Lung (tissue), 12 donors: ENCODE data around the gene OXT. TPM values are rescaled to one million over a fixed set of nuclear protein-coding genes. Genes with fewer than 3 reads are reported as not detected.

Source experiments
- ATAC-seq: fragments of 200-7000 bp; cut with Tn5 transposase; one replicate; pipeline ENCODE4 v1.9.1; 2020; ENCODE audit warnings: moderate number of reproducible peaks; ENCODE audit not compliant: insufficient read depth, low FRiP score
- DNase-seq, 3 donors: peaks; one replicate each; pipeline ENCODE4 v3.0.0-alpha.2; 2013 to 2017
- H3K27ac ChIP-seq, 2 donors: one replicate each; pipeline ENCODE4 v1.5.1; 2013; ENCODE audit warnings: mild to moderate bottlenecking in 2 of 2, moderate library complexity in 2 of 2, control low read depth in 1 of 2, inconsistent platforms in 1 of 2, low read depth in 1 of 2, low read length in 1 of 2
- H3K27me3 ChIP-seq, 3 donors: one replicate each; pipeline ENCODE4 v1.5.1; 2013; ENCODE audit warnings: low read length in 2 of 3; ENCODE audit not compliant: control insufficient read depth in 3 of 3, insufficient read depth in 3 of 3
- H3K36me3 ChIP-seq, 4 donors: one replicate each; pipeline ENCODE4 v1.5.1; 2013; ENCODE audit warnings: low read length in 4 of 4, mild to moderate bottlenecking in 1 of 4, moderate library complexity in 1 of 4; ENCODE audit not compliant: control insufficient read depth in 4 of 4, insufficient read depth in 4 of 4
- H3K4me1 ChIP-seq, 5 donors: one replicate each; pipeline ENCODE4 v1.5.1; 2013; ENCODE audit warnings: low read length in 5 of 5, mild to moderate bottlenecking in 2 of 5, moderate library complexity in 1 of 5; ENCODE audit not compliant: control insufficient read depth in 5 of 5, insufficient read depth in 5 of 5
- H3K4me3 ChIP-seq: one replicate; pipeline ENCODE4 v1.5.1; 2013; ENCODE audit warnings: mild to moderate bottlenecking, control low read depth, moderate library complexity
- H3K9ac ChIP-seq, 2 donors: one replicate each; pipeline ENCODE4 v1.5.1; 2013; ENCODE audit warnings: low read length in 2 of 2, control low read depth in 1 of 2; ENCODE audit not compliant: insufficient read depth in 1 of 2
- H3K9me3 ChIP-seq, 4 donors: one replicate each; pipeline ENCODE4 v1.5.1; 2013; ENCODE audit warnings: low read length in 3 of 4, mild to moderate bottlenecking in 1 of 4, moderate library complexity in 1 of 4; ENCODE audit not compliant: control insufficient read depth in 4 of 4, insufficient read depth in 3 of 4
- CTCF ChIP-seq: IDR thresholded peaks from 2 replicates; pipeline ENCODE4 v1.5.1; 2012; ENCODE audit warnings: mild to moderate bottlenecking; ENCODE audit errors: control extremely low read depth, extremely low read depth
- WGBS, 2 donors: extraction: QIAGEN DNeasy Blood & Tissue Kit; methylation state at CpG; one replicate each; pipeline ENCODE4 v1.1.7; 2013; 5-methylcytosine and 5-hydroxymethylcytosine counted together
- polyA plus RNA-seq, 2 donors: library from polyadenylated mRNA; stranded (reverse); fragments of 200-250 nt; gene quantifications; one replicate each; pipeline ENCODE4 v1.2.1, GENCODE V29; 2013
- total RNA-seq, 2 donors: library from RNA; depleted of rRNA in 1 of 2; stranded (reverse); fragments of >200 nt in 1 of 2; gene quantifications; one replicate each; pipeline ENCODE4 v1.2.1, GENCODE V29; 2014 to 2021
- donor health status: control.
- donor health status: control.
- donor health status: Bipolar disorder and iron deficiency.
- donor health status: healthy.
- donor health status: DM: yes; HTN: yes; CAD: no.

The OXT gene
- total and polyA plus RNA-seq, 4 donors: not detected

- WGBS, 2 donors: 84 to 87% methylated on average over 5 of the region's 5 CpGs
- TF ChIP-seq CTCF: no peak
- Histone ChIP-seq H3K4me1 (peaks cover 0 to 30% (median 13%) of the 10 kb centered on the region in 5 donors), H3K27ac (peak overlapping the region in 1 of 2 donors; percentile 43), H3K27me3 (no peaks in the 10 kb centered on the region), H3K4me3 (no peak overlapping the region), H3K9ac (peak overlapping the region in 1 of 2 donors; percentile 73), H3K9me3 (no peaks in the 10 kb centered on the region), H3K36me3 (peaks cover under 1 to 25% (median 21%) of the 10 kb centered on the region in 4 donors)
- no peak for ATAC-seq
- DNase-seq: peak; percentile 52 to 72 (median 55)
These were observed 28.8 kb upstream of the OXT start for GRCh38 chr20:3042625-3043024.

GRCh38 chr20:3043322-3043721 is 28.1 kb upstream of the OXT start, which contains the start of gene GNRH2:
TSS of gene GNRH2 (plus strand) at chr20:3043622. CDS start at chr20:3044415, 793 bp downstream.
- no peak within 1 kb of the TSS for H3K4me3 ChIP-seq
- H3K9me3 ChIP-seq: no peaks in the 10 kb centered on the region
- peaks cover 5 to 28% (median 23%) of the 10 kb centered on the region in 4 donors for H3K36me3 ChIP-seq
- WGBS, 2 donors: 76 to 88% methylated on average over 3 of the region's 3 CpGs
- TF ChIP-seq CTCF: no peak
- DNase-seq (peak in 1 of 3 donors; percentile 5), ATAC-seq (no peak)
- H3K4me1 ChIP-seq: peaks cover 0 to 30% (median 13%) of the 10 kb centered on the region in 5 donors
- peak within 1 kb of the TSS in 1 of 2 donors; percentile 43 for H3K27ac ChIP-seq
- peak within 1 kb of the TSS in 1 of 2 donors; percentile 73 for H3K9ac ChIP-seq
- H3K27me3 ChIP-seq: no peaks in the 10 kb centered on the region

GRCh38 chr20:3044336-3044965 is 27.0 kb upstream of the OXT start:
- Histone ChIP-seq H3K9me3 (no peaks in the 10 kb centered on the region), H3K36me3 (peaks cover 10 to 26% (median 25%) of the 10 kb centered on the region in 4 donors), H3K4me3 (no peak overlapping the region), H3K9ac (no peak overlapping the region), H3K27me3 (no peaks in the 10 kb centered on the region), H3K4me1 (peaks cover 0 to 30% (median 13%) of the 10 kb centered on the region in 5 donors), H3K27ac (peak overlapping the region; percentile 95 to 98)
- TF ChIP-seq CTCF: no peak
- 88 to 92% methylated on average over 8 of the region's 8 CpGs for WGBS, 2 donors
- DNase-seq: no peak
- ATAC-seq: no peak
